ENCODE data around the gene ANKLE1.

The ANKLE1 gene

DNA sequence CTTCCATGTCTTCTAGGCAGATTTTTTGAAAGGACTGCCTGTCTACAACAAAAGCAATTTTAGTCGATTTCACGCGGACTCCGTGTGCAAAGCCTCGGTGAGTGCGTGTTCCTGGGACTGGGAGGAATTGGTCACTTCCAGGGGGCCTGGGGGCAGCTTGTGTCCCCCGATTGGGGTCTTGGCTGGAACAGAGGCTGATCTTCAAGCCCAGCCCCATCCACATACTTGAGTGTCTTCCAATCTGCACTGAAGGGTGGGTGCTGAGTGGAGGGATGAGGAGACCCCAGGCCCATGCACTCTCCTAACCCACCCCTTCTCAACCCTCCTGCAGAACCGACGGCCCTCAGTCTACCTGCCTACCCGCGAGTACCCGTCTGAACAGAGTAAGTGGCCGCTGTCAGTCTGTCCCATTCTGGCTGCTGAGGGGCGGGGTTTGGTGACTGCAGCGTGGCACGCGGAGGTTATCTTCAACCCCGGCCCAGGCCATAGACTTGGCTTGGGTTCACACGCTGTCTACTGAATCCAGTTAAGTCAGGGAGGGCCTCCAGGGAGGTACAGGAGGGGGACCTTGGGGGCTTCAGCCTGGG, 32.4 kb downstream of the ANKLE1 start:
- no peak for TF ChIP-seq GATA1 (IDR thresholded peaks at IDR 0.05; ENCODE audit: low read depth, low read length)
- no peak for TF ChIP-seq POLR2A (IDR thresholded peaks at IDR 0.05; ENCODE audit: low read length)
- DNase-seq, result peak; percentile 70 to 71

DNA sequence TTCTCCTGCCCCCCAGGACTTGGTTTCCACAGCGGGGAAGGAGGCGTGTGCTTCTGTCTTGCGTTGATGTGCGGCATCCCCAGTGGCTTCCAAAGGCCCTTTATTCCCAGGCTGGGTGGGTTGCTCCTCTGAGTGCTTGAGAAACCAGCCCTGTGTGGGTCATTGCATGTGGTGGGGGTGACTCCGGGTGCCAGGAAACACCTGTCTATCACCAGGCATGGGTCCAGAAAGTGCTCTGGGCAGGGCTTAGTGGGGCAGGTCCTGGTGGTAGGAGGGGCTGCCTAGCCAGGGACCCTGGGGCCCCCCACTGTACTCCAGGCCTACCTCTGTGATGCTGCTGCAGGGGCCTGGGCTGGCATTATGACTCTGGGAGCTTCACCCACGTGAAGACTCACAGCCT, 37.3 kb downstream of the ANKLE1 start:
- no peak for DNase-seq
- TF ChIP-seq POLR2A (IDR thresholded peaks at IDR 0.05; ENCODE audit: low read length) (no peak), GATA1 (IDR thresholded peaks at IDR 0.05; ENCODE audit: low read depth, low read length) (no peak)

DNA sequence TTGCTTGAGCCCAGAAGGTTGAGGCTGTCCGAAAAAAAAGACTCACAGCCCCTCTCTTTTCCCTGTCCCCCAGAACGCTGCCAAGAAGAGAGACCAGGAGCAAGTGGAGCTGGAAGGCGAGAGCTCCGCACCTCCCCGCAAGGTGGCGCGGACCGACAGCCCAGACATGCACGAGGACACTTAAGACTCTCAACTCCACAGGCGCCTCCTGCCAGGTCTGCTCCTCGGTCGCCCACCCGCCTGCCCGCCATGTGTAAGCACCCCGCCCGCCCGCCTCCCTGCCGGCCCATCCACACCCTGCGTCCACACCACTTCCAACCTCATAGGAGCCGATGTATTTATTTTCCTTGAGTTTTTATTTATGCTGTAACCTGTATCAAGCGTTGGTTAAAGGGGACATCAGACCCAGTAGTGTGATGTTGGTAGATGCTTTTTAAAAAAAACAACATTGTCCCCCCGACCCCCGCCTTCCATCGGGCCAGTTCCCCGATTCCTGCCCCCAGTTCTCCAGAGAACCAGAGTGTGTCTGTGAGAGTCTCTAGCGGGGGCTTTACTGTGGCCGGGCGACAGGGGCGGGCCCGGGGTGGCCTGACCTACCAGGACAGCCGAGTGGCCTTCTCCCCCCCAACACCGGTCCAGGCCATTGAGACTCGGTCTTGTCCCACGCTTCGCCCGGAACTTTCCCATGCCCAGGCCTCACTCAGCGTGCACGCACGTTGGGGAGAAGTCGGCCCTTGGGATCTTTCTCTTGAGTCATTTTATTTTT, 38.0 kb downstream of the ANKLE1 start:
- TF ChIP-seq GATA1 (IDR thresholded peaks at IDR 0.05; ENCODE audit: low read depth, low read length) (no peak), POLR2A (IDR thresholded peaks at IDR 0.05; ENCODE audit: low read length) (no peak)
- DNase-seq, result no peak

DNA sequence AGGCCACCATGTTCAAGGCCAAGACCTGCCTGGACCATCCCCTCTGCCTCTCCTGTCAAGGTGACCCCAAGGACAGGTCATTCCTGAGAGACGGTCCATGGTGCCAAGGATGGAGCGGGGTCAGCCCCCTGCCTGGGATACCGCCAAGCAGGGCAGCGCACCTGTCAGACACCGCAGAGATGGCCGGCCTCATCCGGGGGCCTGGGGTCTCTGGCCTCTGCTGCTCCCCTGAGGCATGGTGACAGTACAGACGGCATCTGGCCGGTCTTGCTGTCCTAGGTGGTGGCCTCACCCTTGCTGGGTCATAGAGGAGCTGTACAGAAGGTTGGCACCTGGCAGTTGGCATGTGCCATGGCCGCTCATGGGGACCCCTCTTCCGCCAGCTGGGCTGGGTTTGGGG, 38.7 kb downstream of the ANKLE1 start:
- TF ChIP-seq GATA1 (IDR thresholded peaks at IDR 0.05; ENCODE audit: low read depth, low read length) (no peak), POLR2A (IDR thresholded peaks at IDR 0.05; ENCODE audit: low read length) (no peak)
- no peak for DNase-seq

GRCh38 chr19:17321655-17322489, 40.2 kb downstream of the ANKLE1 start:
- TF ChIP-seq POLR2A (IDR thresholded peaks at IDR 0.05; ENCODE audit: low read length) (no peak), GATA1 (IDR thresholded peaks at IDR 0.05; ENCODE audit: low read depth, low read length) (no peak)

DNA sequence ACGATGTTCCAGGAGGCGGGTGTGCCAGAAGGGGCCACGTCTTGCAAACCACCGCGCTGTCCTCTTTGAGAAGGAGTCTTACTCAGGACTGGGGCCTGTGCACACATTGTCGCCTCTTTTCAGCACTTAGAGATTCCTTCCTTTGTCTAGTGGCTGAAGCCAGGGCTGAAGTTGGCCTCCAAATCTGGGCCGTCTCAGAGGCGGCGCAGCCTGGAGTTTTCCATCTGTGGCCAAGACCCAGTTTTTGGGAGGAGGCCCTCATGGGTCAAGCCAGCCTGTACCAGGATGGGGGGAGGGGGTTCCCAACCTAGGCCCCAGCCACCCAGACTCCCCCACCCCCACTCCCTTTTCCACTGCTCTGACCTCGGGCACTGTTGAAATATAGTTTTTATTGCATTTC, 41.2 kb downstream of the ANKLE1 start:
- no peak for TF ChIP-seq POLR2A (IDR thresholded peaks at IDR 0.05; ENCODE audit: low read length)
- TF ChIP-seq GATA1 (IDR thresholded peaks at IDR 0.05; ENCODE audit: low read depth, low read length), result no peak
- DNase-seq, result no peak

More at GRCh38 chr19:17321655-17322489, 40.2 kb downstream of the ANKLE1 start:
- no peak for DNase-seq

GRCh38 chr19:17323300-17323963, 41.7 kb downstream of the ANKLE1 start:
- no peak for DNase-seq
- no peak for TF ChIP-seq GATA1 (IDR thresholded peaks at IDR 0.05; ENCODE audit: low read depth, low read length)
- no peak for TF ChIP-seq POLR2A (IDR thresholded peaks at IDR 0.05; ENCODE audit: low read length)

DNA sequence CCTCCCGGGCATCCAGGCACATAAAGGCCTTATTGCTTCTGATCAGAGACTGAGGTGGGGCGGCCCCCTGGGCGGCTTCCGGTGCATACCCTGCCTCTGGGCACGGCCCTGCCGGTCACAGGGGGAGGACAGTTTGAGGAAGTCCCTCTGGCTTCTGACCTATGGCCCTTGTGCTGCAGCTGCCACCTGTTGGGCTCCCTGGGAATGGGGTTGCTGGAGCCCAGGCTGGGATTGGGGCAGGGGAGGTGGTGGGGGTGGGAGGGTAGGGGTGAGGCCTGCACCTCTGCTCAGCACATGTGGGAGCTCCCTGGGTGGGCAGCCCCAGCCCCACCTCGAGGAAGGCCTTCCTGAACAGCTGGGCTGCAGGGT, 42.2 kb downstream of the ANKLE1 start:
- DNase-seq, result no peak

DNA sequence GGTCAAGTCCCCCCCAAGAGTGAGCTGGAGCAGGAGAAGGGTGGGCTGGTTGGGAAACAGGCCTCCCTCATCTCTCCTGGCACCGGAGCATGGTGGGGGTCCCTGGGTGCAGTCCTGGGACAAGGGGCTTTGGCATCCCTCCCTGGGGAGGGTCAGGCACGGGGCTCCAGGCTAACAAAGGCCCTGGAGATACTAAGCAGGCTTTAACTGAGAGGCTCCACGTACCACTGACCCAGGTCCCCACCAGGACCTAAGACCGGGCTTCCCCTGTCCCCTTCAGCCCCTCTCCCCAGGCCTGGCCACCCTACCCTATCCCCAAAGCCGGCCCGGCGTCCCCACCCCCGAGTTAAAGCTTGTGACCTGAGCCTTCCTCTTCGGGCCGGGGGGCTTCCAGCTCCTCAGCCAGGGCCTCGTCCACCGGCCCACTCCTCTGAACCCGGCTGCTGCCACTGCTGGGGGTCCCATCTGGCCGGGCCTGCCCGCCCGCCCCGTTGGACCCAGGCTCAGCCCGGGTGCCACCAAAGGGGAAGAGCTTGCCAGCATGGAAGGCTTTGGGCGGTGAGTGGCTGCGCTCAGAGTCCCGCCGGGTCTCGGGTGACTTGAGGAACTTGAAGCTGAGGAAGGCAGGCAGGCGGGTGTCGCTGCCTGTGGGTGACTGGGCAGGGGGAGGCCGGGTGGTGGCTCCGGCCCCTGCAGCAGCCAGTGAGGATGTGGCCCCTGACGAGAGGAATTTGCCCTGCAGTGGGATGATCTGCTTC, 42.8 kb downstream of the ANKLE1 start:
- DNase-seq, result no peak
- no peak for TF ChIP-seq GATA1 (IDR thresholded peaks at IDR 0.05; ENCODE audit: low read depth, low read length)
- TF ChIP-seq POLR2A (IDR thresholded peaks at IDR 0.05; ENCODE audit: low read length), result no peak

More for the DNA sequence above, 42.2 kb downstream of the ANKLE1 start:
- TF ChIP-seq GATA1 (IDR thresholded peaks at IDR 0.05; ENCODE audit: low read depth, low read length), result no peak
- TF ChIP-seq POLR2A (IDR thresholded peaks at IDR 0.05; ENCODE audit: low read length), result no peak

DNA sequence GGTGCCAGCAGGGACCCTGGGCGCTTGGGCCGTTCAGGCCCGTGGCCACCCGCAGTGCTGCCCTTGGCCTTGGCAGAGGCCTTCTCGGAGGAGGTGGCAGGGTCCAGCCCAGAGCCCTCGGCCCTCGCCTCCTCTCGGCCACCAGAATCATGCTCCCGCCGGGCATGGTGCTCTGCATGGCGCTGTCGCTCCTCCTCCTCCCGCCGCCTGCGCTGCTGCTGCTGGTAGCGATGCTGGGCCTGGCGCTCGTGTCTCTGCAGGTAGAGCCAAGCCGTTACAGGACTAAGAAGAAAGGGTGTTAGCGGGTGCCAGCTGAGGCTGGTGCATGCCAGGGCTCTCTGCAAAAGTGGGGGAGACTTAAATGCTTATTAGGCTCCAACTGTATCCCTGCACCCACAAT, 43.4 kb downstream of the ANKLE1 start:
- DNase-seq, result no peak
- TF ChIP-seq POLR2A (IDR thresholded peaks at IDR 0.05; ENCODE audit: low read length), result no peak
- TF ChIP-seq GATA1 (IDR thresholded peaks at IDR 0.05; ENCODE audit: low read depth, low read length), result no peak

- TF ChIP-seq POLR2A (IDR thresholded peaks at IDR 0.05; ENCODE audit: low read length), result no peak
- TF ChIP-seq GATA1 (IDR thresholded peaks at IDR 0.05; ENCODE audit: low read depth, low read length), result no peak
- no peak for DNase-seq
Observed at GRCh38 chr19:17325881-17326594, 44.3 kb downstream of the ANKLE1 start.

GRCh38 chr19:17326595-17326966, 44.9 kb downstream of the ANKLE1 start:
- no peak for TF ChIP-seq POLR2A (IDR thresholded peaks at IDR 0.05; ENCODE audit: low read length)
- TF ChIP-seq GATA1 (IDR thresholded peaks at IDR 0.05; ENCODE audit: low read depth, low read length), result no peak
- no peak for DNase-seq
